Neural crest cell (in vitro differentiated cells): ENCODE results near the gene SAE1. TPM values are rescaled to one million over a fixed set of nuclear protein-coding genes. Genes with fewer than 3 reads are reported as not detected.
A peak's percentile ranks its signal among the peaks of the same experiment; 100 is the strongest.

Experiments used
- DNase-seq: peaks from one replicate; pipeline ENCODE4 v3.0.0; 2021; ENCODE audit warnings: low read depth, mixed read lengths, low spot score
- H3K27ac Mint-ChIP-seq: one replicate; pipeline ENCODE4 v1.8.0; 2021; ENCODE audit warnings: mild to moderate bottlenecking, mixed read lengths; ENCODE audit not compliant: unreplicated experiment
- H3K27me3 Mint-ChIP-seq: 2 replicates; pipeline ENCODE4 v1.8.0; 2021; ENCODE audit warnings: low read depth, mild to moderate bottlenecking, mixed read lengths
- H3K36me3 Mint-ChIP-seq: 2 replicates; pipeline ENCODE4 v1.8.0; 2021; ENCODE audit warnings: low read depth, mild to moderate bottlenecking, mixed read lengths
- H3K4me1 Mint-ChIP-seq: 2 replicates; pipeline ENCODE4 v1.8.0; 2021; ENCODE audit warnings: mixed read lengths
- H3K4me3 Mint-ChIP-seq: one replicate; pipeline ENCODE4 v1.8.0; 2021; ENCODE audit warnings: mild to moderate bottlenecking, mixed read lengths
- H3K9me3 Mint-ChIP-seq: 2 replicates; pipeline ENCODE4 v1.8.0; 2021; ENCODE audit warnings: mixed read lengths
- total RNA-seq: library from RNA; stranded (reverse); gene quantifications from 2 replicates; pipeline ENCODE4 v1.2.1, GENCODE V29; 2021
- TF ChIP-seq, protein P1 (sequence below): fragments of 200-600 bp; sonication (generic); conservative IDR thresholded peaks from 2 replicates; pipeline ENCODE4 v1.5.0; 2021; ENCODE audit warnings: antibody characterized with exemption, mild to moderate bottlenecking

Gene SAE1
- total RNA-seq, 1 donor from 2014 or later = 280 TPM

DNA sequence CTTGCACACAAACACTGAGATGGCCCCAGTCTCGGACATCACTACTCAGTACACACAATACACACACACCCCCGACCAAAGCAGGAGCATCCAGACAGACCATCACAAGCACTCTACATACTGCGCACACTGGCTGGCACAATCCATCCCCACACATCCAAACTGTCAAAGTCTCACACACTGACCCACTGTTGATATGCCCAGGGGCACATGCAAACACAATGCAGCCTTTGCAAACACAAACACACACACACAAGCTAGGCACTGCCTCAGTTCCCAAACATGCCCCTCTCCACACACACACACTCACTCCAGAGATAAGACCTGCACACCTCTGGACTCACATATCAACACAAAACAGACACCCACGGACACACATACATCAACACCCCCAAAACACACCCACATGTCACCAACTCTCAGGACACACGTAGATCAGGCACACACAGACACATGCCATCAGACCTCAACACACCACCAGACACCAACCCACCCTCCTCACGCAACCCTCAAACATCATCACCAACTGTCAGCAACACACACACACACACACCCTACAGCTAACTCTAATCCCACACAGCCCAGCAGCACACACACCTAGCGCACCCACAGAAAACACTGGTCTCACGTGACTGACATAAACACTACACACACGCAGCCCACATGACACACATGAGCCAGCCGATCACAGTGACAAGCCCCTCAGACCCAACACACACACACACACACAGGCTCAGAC lies 98.5 kb downstream of the SAE1 start:
- Mint-ChIP-seq H3K4me3 (no peak overlapping the region), H3K9me3 (no peaks in the 10 kb centered on the region), H3K27me3 (peaks cover 13% of the 10 kb centered on the region), H3K4me1 (peaks cover 33% of the 10 kb centered on the region), H3K36me3 (no peaks in the 10 kb centered on the region), H3K27ac (no peak overlapping the region)
- DNase-seq = no peak
- TF ChIP-seq, protein P1, sequence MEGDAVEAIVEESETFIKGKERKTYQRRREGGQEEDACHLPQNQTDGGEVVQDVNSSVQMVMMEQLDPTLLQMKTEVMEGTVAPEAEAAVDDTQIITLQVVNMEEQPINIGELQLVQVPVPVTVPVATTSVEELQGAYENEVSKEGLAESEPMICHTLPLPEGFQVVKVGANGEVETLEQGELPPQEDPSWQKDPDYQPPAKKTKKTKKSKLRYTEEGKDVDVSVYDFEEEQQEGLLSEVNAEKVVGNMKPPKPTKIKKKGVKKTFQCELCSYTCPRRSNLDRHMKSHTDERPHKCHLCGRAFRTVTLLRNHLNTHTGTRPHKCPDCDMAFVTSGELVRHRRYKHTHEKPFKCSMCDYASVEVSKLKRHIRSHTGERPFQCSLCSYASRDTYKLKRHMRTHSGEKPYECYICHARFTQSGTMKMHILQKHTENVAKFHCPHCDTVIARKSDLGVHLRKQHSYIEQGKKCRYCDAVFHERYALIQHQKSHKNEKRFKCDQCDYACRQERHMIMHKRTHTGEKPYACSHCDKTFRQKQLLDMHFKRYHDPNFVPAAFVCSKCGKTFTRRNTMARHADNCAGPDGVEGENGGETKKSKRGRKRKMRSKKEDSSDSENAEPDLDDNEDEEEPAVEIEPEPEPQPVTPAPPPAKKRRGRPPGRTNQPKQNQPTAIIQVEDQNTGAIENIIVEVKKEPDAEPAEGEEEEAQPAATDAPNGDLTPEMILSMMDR = no peak

DNA sequence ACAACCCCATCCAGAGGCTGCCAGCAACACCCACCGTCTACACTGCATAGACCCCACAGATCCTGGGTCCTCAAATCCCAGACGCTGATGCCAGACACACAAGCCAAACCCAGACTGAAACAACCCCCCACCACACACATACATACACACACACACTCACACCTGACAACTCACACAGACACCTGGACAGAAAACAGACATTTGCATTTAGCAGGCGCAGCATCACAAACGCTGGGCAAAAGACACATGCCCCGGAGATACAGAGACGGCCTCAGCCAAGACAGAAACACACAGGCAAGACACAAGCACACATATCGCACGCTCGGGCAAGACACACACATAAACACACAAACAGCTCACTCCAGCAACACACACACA lies 99.0 kb downstream of the SAE1 start:
- Mint-ChIP-seq H3K27ac (no peak overlapping the region), H3K27me3 (peaks cover 13% of the 10 kb centered on the region), H3K4me1 (peaks cover 33% of the 10 kb centered on the region), H3K9me3 (no peaks in the 10 kb centered on the region), H3K36me3 (no peaks in the 10 kb centered on the region), H3K4me3 (no peak overlapping the region)
- TF ChIP-seq, protein P1 = no peak
- no peak for DNase-seq

DNA sequence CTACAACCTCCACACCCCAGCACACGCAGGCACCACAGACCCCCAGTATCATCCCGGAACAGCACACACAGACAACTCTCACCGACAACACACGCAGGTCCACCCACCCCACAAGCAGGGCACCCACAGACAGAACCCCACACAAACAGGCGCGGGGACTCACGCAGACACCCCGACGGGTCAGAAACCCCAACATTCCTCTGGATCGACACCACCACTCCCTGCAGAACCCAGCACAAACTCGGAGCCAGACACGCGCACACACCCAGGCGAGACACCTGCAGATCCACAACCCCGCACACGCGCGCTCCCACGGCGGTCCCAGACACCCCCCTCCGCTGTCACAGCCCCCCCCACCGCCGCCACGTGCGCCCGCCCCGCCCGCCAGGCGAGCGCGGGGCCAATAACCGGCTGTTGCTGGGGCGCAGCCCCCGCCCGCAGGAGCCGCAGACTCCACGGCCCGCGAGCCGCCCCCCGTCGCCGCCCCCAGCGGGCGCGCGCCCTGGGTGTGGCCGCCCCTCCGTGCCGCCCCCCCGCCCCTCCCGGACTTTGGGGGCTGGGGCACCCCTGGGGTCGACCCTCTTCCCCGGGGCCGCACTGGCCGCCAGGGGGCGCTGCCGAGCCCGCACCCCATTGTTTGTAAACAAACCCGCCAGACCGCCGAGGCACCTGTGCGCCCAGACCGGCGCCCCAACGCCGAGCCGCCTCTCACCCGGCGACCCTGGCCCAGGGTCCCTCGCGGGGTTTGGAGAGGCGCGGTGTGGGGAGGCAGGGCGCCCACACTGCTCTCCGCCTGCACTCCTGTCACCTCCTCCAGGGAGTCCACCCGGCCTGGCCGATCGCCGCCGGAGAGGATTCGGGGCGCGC lies 99.7 kb downstream of the SAE1 start:
- peaks cover 32% of the 10 kb centered on the region for H3K4me1 Mint-ChIP-seq
- TF ChIP-seq, protein P1 = peak; percentile 95

DNA sequence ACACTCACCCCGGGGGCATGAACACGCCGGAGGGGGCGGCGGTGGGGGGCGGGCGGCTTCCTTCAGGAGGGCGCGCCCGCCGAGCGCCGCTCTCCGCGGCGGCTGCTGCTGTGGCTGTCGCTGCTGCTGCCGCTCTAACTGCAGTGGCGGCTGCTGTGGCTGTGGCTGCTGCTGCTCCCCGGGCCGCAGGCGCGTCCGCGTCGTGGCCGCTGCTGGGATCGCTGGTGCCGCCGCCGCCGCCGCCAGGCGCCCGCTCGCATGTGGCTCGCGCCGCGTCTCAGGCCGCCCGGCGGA lies 100.2 kb downstream of the SAE1 start, which contains the start of gene BBC3:
BBC3 (minus strand) TSS at position 279 of the 294 bp plus-strand sequence. CDS start 2,768 bp downstream, outside the sequence.
- H3K4me1 Mint-ChIP-seq = peaks cover 26% of the 10 kb centered on the region
- H3K27me3 Mint-ChIP-seq = peaks cover 9% of the 10 kb centered on the region
- peak within 1 kb of the TSS; percentile 57 for H3K27ac Mint-ChIP-seq
- H3K36me3 Mint-ChIP-seq = no peaks in the 10 kb centered on the region
- TF ChIP-seq, protein P1 = no peak
- H3K9me3 Mint-ChIP-seq = no peaks in the 10 kb centered on the region
- H3K4me3 Mint-ChIP-seq = peak within 1 kb of the TSS; percentile 83
- no peak for DNase-seq

More for the DNA sequence above, 99.7 kb downstream of the SAE1 start:
- Mint-ChIP-seq H3K27me3 (peaks cover 13% of the 10 kb centered on the region), H3K9me3 (no peaks in the 10 kb centered on the region), H3K27ac (no peak overlapping the region), H3K4me3 (peak overlapping the region; percentile 11), H3K36me3 (no peaks in the 10 kb centered on the region)
- DNase-seq = peak; percentile 67

DNA sequence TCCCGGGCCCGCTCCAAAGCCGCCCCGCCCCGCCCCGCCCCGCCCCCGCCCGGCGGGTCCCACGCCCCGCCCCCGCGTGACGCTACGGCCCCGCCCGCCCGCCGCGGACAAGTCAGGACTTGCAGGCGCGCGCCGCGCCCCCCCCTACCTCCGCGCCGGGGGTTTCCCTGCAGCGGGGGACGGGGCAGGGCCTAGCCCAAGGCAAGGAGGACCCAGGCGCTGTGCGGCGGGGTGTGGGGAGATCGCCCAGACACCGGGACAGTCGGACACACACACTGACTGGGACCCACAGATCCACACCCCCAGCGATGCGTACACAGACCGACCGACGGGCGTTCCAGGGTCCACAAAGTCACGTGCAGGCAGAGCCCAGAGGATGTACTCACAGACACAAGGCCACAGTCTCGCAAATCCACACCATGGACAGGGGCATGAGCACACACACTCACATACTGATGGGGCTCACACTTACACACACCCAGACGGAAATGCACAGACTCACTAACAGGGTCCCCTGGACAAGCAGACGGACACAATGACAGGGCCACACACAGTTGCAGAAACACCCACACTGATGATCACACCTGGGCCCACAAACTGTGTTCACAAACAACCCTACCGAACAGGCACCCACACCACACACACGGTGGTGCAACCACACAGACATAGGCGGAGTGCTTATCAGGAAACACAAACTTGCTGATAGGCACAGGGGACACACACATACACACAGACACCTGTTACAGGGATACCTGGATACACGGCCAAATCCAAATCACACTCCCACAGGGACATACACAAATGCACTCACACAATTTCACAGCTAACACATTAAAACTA lies 100.8 kb downstream of the SAE1 start:
- Mint-ChIP-seq H3K9me3 (no peaks in the 10 kb centered on the region), H3K4me3 (peak overlapping the region; percentile 83)
- DNase-seq = peak; percentile 67

More for the DNA sequence above, 100.8 kb downstream of the SAE1 start:
- Mint-ChIP-seq H3K27ac (peak overlapping the region; percentile 57), H3K27me3 (peaks cover 9% of the 10 kb centered on the region), H3K36me3 (no peaks in the 10 kb centered on the region), H3K4me1 (peaks cover 26% of the 10 kb centered on the region)
- TF ChIP-seq, protein P1 = no peak
